ENCODE measurements around the gene NCAPH2.

The NCAPH2 gene

GRCh38 chr22:50548040-50548920, 40.3 kb downstream of the NCAPH2 start:
- DNase-seq (ENCODE audit: low read depth in 2 of 2): peak in 1 of 2 donors; percentile 52

GRCh38 chr22:50548921-50549790, 41.1 kb downstream of the NCAPH2 start:
- no peak for DNase-seq (ENCODE audit: low read depth in 2 of 2)

GRCh38 chr22:50550395-50550794, 42.4 kb downstream of the NCAPH2 start:
- DNase-seq (ENCODE audit: low read depth in 2 of 2): no peak

DNA sequence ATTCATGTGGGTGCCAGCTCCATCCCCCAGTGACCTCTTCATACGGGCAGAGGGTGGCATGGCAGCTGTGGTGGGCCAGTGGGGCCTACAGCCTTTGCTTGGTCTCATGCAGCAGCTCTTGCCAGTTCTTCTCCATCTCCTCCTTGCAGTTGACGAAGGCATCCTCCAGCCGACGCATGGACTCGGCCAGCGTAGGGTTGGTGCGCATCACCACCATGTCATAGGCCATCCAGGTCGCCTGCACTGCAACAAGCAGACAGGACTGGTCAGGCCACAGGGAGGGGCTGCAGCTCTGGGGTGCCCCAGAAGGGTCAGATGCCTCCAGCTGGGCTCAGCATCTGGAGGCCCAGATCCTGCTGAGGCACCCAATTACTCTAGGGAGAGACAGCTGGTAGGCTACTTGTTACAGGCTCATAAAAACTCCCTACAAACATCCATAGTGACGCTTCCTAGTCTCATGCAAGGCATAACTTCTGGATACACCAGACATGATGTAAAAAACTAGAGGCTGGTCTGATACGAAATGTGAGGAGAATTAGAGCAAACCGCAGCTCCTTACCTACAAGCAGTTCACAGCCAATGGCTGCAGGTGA, 43.2 kb downstream of the NCAPH2 start:
- DNase-seq (ENCODE audit: low read depth in 2 of 2): no peak

DNA sequence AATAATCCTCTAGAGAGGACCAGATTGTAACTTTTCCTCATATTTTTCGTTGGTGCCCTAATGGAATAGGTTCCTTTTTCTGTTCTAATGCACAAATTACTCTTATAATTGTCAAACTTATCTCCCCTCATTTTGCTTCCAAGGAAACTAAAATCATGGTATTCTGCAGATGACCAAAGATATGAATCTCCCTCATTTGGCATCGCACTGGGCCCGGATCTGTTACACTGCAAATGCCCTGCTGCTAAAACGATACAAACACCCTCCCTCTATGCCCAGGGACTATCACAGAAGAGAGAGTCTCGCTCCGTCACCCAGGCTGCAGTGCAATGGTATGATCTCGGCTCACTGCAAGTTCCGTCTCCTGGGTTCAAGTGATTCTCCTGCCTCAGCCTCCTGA, 45.3 kb downstream of the NCAPH2 start:
- DNase-seq (ENCODE audit: low read depth in 2 of 2): no peak

DNA sequence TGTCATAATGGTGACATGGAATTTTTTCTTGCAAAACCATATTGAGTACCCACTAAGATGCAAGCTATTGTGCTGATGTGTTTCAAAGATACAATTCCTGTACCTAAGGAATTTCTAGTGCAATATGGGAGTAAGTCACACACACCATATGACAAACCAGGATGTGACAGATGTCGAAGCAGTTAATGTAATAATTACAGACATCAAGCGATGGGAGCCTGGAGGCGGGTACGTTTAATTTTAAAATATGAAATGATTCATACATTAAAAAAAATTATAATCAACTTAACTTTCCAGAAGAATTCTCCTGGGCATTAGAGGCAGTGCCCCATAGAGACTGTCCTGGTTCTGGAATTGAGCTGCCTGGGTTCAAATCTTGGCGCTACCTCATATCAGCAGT, 48.7 kb downstream of the NCAPH2 start:
- DNase-seq (ENCODE audit: low read depth in 2 of 2): no peak

- DNase-seq (ENCODE audit: low read depth in 2 of 2): no peak
Observed at GRCh38 chr22:50560034-50560433, 52.0 kb downstream of the NCAPH2 start.

- no peak for DNase-seq (ENCODE audit: low read depth in 2 of 2)
Observed at GRCh38 chr22:50561401-50562358, 53.7 kb downstream of the NCAPH2 start.

GRCh38 chr22:50562523-50563412, 54.7 kb downstream of the NCAPH2 start, which contains the start of gene SYCE3:
Gene SYCE3, minus strand, starts transcription at chr22:50562919. Its CDS starts 6,514 bp downstream, at chr22:50556405.
- DNase-seq (ENCODE audit: low read depth in 2 of 2): peak; percentile 98

DNA sequence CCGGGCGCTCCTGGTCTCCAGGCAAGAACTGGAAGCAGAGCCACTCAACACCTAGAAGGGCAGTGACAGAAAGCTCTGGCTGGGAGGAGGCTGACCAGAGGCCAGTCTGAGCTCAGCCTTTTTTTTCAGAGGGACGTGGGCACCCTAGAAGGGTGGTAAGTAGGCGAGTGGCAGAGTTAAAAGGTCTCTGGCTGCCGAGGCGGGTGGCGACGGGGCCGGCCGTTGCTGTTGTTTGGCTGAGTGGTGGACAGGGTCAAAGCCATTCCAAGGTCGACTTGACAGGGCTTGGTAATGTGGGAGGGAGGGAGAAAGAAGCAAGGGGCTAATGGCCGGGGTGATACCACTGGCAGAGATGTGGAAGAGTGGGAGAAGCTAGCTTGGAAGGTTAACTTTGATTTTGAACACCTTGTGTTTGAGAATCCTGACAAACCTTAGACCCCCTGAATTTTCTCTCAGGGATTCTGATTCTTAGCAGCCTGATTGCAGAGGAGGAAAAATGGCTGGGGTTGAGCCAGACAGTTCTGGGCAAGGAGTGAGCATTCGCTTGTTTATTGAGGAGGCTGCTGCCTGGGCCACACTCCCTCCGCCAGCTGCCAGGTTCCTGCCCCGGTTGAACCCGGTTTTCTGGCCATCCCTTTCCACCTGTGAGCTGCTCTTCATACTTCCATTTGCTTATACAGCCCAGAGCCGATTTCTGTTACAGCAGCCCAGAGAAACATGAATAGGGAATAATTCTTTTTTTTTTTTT, 55.6 kb downstream of the NCAPH2 start:
- no peak for DNase-seq (ENCODE audit: low read depth in 2 of 2)

DNA sequence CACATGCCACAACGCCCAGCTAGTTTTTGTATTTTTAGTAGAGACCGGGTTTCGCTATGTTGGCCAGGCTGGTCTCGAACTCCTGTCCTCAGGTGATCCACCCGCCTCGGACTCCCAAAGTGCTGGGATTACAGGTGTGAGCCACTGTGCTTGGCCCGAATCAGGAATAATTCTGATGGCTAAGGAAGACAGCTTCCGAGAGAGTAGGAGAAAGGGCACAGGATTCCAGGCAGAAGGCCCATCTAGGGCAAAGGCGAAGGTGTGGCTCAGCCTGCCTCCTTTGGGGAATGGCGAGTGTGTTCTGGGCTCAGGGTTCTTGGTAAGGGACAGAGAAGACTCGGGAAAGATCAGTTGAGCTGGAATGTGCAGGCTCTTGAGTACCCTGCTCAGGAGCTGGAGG, 56.3 kb downstream of the NCAPH2 start:
- no peak for DNase-seq (ENCODE audit: low read depth in 2 of 2)

DNA sequence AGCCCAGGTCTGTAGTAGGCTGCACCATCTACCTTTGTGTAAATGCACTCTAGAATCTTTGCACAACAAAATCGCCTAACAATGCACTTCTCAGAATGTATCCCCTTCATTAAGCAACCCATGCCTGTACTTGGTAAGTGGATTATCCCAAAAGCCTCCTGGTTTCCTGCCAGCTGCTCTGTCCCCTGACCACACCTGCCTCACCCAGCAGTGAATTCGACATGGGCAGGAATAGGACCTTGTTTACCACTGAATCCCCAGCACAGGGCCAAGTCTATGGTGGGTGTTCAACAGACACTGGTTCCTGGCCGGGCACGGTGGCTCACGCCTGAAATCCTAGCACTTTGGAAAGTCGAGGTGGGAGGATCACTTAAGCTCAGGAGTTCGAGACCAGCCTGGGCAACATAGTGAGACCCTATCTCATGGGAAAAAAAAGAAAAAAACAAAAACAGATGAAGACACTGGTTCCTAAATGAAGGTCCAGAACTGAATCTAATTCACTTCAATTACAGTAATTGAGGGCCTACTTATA, 59.8 kb downstream of the NCAPH2 start:
- no peak for DNase-seq (ENCODE audit: low read depth in 2 of 2)

GRCh38 chr22:50568626-50569025, 60.6 kb downstream of the NCAPH2 start:
- no peak for DNase-seq (ENCODE audit: low read depth in 2 of 2)

DNA sequence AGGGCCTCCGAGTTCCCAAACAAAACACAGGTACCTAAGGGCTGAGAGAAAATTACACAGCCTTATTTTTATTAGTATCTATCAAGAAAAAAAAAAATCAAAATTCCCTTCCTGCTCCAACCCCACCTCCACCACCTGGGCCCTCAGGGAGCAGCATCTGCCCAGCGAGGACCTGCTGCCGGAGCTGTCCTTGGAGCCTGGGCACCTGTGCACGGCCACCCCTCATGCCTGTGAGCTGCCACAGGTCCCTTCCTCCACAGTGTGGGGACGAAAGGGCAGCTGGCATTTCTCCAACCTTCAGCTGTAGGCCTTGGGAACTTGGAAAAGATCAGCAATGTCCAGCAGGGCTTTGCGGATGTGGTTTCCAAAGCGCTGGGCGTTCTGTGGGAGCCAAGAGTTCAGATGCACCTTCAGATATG, 61.0 kb downstream of the NCAPH2 start:
- no peak for DNase-seq (ENCODE audit: low read depth in 2 of 2)

DNA sequence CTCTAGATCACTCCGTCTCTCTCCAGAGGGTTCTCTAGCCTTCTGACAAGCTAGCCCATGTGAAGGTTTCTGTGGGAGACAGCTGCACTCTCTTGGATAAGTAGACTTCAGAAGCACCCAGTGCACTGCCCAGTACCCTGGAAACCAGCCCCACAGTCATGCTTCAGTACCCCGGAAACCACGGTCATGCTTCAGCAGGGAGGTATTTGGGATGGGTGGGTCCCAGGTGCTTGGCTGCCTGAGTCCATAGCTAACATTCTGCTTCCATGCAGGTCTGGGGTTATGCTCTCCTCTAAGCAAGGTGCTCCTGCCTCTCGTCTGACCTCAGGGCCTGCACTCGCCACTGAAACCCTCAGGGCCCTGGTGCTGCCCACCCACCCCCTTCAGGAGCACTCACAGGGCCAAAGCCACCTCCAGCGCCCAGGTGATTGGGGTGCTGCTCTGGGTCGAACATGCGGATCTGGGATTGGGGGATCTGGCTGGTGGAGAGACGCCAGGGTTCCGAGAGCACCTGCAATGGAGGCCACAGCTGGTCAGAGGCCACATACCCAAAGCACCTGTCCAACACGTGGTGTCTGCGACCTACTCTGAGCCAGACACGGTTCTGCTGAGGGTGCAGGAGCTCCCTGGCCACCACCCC, 62.0 kb downstream of the NCAPH2 start:
- DNase-seq (ENCODE audit: low read depth in 2 of 2): no peak

GRCh38 chr22:50570861-50571260, 62.8 kb downstream of the NCAPH2 start:
- DNase-seq (ENCODE audit: low read depth in 2 of 2): no peak

DNA sequence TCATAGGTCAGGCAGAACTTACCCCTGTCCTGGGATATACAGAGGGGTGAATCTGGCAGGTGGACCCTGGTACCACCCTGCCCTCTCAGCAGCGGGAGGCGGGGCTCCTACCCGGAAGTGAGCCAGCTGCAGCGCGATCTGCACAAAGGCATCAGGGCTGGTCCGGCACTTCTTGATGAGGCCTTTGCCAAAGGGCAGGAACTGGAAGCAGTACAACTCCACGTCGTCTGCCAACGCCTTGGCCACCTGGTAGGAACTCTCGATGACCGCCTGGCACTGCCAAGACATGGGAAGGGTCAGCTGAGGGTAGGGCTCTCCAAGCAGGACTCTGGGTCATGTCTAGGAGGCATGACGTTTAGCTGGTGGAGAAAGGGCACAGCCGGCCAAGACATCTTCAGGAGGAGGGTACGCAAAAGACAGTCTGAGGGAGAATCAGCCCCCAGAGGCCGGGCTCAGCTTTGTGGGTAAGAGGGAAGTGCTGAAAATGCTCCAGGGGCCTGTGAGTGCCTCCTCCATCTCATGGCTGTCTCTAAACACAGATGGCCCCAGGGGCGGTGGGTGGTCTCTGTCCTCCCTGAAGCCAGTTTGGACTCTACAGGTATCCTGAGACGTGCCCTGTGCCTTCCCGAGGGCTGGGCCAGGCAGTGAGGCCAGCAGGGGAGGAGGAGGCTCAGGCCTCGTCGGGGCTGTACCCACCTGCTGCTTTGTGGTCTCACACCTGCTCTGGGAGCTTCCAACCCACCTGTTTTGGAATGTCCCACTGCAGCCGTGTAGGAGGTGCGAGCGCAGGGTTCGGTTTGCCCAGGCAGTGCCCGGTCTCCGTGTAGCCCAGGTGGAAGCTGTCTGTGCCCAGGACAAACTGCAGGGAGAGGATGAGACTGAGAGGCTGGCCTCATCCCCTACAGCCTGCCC, 63.5 kb downstream of the NCAPH2 start:
- DNase-seq (ENCODE audit: low read depth in 2 of 2): no peak

Measured in stimulated activated CD4-positive, alpha-beta T cell treated with anti-CD3 and anti-CD28 coated beads, Interleukin-4, amount 100 ng/mL, for 48 hours (primary cell).